Common myeloid progenitor, CD34-positive (primary cell): ENCODE data around the gene TACR2.

Source experiments
- CTCF ChIA-PET: fragments of 350-600 bp; sonication (Branson Sonifier 250); formaldehyde crosslinking; loops from one replicate; lab custom pipeline; 2021; ENCODE audit warnings: antibody characterized with exemption; lab: Charles Lee
- POLR2A ChIA-PET: fragments of 350-600 bp; sonication (Branson Sonifier 250); formaldehyde crosslinking; loops from one replicate; lab custom pipeline; 2021; ENCODE audit warnings: antibody characterized with exemption; lab: Charles Lee
- DNase-seq, 3 donors: peaks; one replicate each; pipeline versions ENCODE4 v3.0.0 to v3.0.0-alpha.2; 2013
- H3K27ac ChIP-seq, 2 experiments: 1 replicate in 1 of 2; 2 replicates in 1 of 2; pipeline ENCODE4 v1.7.0; 2013; ENCODE audit warnings: inconsistent platforms in 2 of 2, low read length in 2 of 2, mild to moderate bottlenecking in 2 of 2, low read depth in 1 of 2, moderate library complexity in 1 of 2; ENCODE audit not compliant: severe bottlenecking in 2 of 2, insufficient read depth in 1 of 2, poor library complexity in 1 of 2
- H3K27me3 ChIP-seq, 5 experiments: replicated peaks in 2 of 5; 1 replicate in 3 of 5; 2 replicates in 2 of 5; pipeline versions ENCODE4 v1.6.1 to v1.7.0; 2013; ENCODE audit warnings: low read length in 4 of 5, mild to moderate bottlenecking in 2 of 5, moderate library complexity in 2 of 5, inconsistent platforms in 1 of 5; ENCODE audit not compliant: insufficient read depth in 5 of 5, control insufficient read depth in 4 of 5
- H3K36me3 ChIP-seq, 4 experiments: 1 replicate in 2 of 4; 2 replicates in 2 of 4; pipeline versions ENCODE4 v1.6.1 to v1.7.0; 2013; ENCODE audit warnings: low read length in 3 of 4, control low read depth in 1 of 4, mild to moderate bottlenecking in 1 of 4; ENCODE audit not compliant: control insufficient read depth in 4 of 4, insufficient read depth in 4 of 4
- H3K4me1 ChIP-seq, 4 experiments: 1 replicate in 3 of 4; 2 replicates in 1 of 4; pipeline versions ENCODE4 v1.6.1 to v1.7.1; 2013; ENCODE audit warnings: low read length in 3 of 4, mild to moderate bottlenecking in 3 of 4, control low read depth in 1 of 4, inconsistent platforms in 1 of 4, moderate library complexity in 1 of 4; ENCODE audit not compliant: control insufficient read depth in 4 of 4, insufficient read depth in 4 of 4; ENCODE audit errors: control extremely low read depth in 1 of 4
- H3K4me3 ChIP-seq, 7 experiments: 1 replicate in 4 of 7; 2 replicates in 3 of 7; pipeline versions ENCODE4 v1.5.1 to v1.7.0; 2013; ENCODE audit warnings: mild to moderate bottlenecking in 7 of 7, low read length in 6 of 7, moderate library complexity in 6 of 7, inconsistent platforms in 2 of 7, low read depth in 2 of 7, control low read depth in 1 of 7; ENCODE audit not compliant: insufficient read depth in 4 of 7, control insufficient read depth in 1 of 7; ENCODE audit errors: extremely low read depth in 1 of 7
- H3K9me3 ChIP-seq, 5 experiments: 1 replicate in 4 of 5; 2 replicates in 1 of 5; pipeline versions ENCODE4 v1.6.1 to v1.7.1; 2013; ENCODE audit warnings: low read length in 4 of 5, mild to moderate bottlenecking in 2 of 5, inconsistent platforms in 1 of 5, low read depth in 1 of 5, moderate library complexity in 1 of 5; ENCODE audit not compliant: control insufficient read depth in 4 of 5, insufficient read depth in 2 of 5; ENCODE audit errors: control extremely low read depth in 1 of 5
- whole genome bisulfite sequencing: methylation state at CpG from one replicate; pipeline ENCODE4 v1.1.5; 2013; ENCODE audit not compliant: insufficient coverage; 5-methylcytosine and 5-hydroxymethylcytosine counted together

The TACR2 gene

GRCh38 chr10:69398466-69398865 lies 18.3 kb downstream of the TACR2 start:
- H3K27ac ChIP-seq: no peak overlapping the region
- H3K4me3 ChIP-seq: no peak overlapping the region
- no peaks in the 10 kb centered on the region for H3K9me3 ChIP-seq
- WGBS: over 99% methylated on average over 15 of the region's 16 CpGs
- no peaks in the 10 kb centered on the region for H3K4me1 ChIP-seq
- H3K36me3 ChIP-seq: peaks cover 2 to 63% (median 41%) of the 10 kb centered on the region in 4 experiments
- ChIA-PET CTCF (interaction anchor here (0.8 to 2.0 kb wide), 4 partner anchors 9 to 244 kb away, joined by 3 to 5 read pairs (median 4); no protein-coding TSS in a partner anchor), POLR2A (interaction anchor here (1.3 kb wide), 1 partner anchor 9 kb away, joined by 6 read pairs; no protein-coding TSS in a partner anchor)
- no peak for DNase-seq
- H3K27me3 ChIP-seq: no peaks in the 10 kb centered on the region

GRCh38 chr10:69397972-69398371 lies 18.7 kb downstream of the TACR2 start:
- Histone ChIP-seq H3K4me3 (no peak overlapping the region), H3K36me3 (peaks cover 2 to 61% (median 39%) of the 10 kb centered on the region in 4 experiments), H3K27me3 (no peaks in the 10 kb centered on the region), H3K27ac (no peak overlapping the region), H3K9me3 (no peaks in the 10 kb centered on the region), H3K4me1 (no peaks in the 10 kb centered on the region)
- ChIA-PET CTCF (interaction anchor here (0.8 to 2.0 kb wide), 4 partner anchors 9 to 181 kb away, joined by 3 to 5 read pairs (median 4); no protein-coding TSS in a partner anchor), POLR2A (interaction anchor here (0.5 to 1.3 kb wide), 2 partner anchors 8 to 800 kb away, joined by 3 to 6 read pairs; no protein-coding TSS in a partner anchor)
- WGBS: no CpG with 5 or more reads among the region's 1 CpG
- no peak for DNase-seq

GRCh38 chr10:69394020-69394419 lies 22.7 kb downstream of the TACR2 start:
- Histone ChIP-seq H3K4me3 (no peak overlapping the region), H3K27me3 (no peaks in the 10 kb centered on the region), H3K9me3 (no peaks in the 10 kb centered on the region), H3K36me3 (peaks cover 2 to 54% (median 34%) of the 10 kb centered on the region in 4 experiments), H3K4me1 (peaks cover 0 to 18% (median 18%) of the 10 kb centered on the region in 4 experiments), H3K27ac (no peak overlapping the region)
- CTCF ChIA-PET: interaction anchor here (0.9 to 9.4 kb wide), 4 partner anchors 14 to 388 kb away, joined by 3 to 209 read pairs (median 18); no protein-coding TSS in a partner anchor
- DNase-seq: no peak
- POLR2A ChIA-PET: no interaction called here
- 86% methylated on average over 1 of the region's 1 CpG for WGBS

- DNase-seq: peak; percentile 78 to 90 (median 84)
- ChIA-PET POLR2A (no interaction called here), CTCF (interaction anchor here (0.9 to 9.4 kb wide), 22 partner anchors 10 to 387 kb away, joined by 3 to 209 read pairs (median 4); no protein-coding TSS in a partner anchor)
- Histone ChIP-seq H3K27ac (no peak overlapping the region), H3K9me3 (no peaks in the 10 kb centered on the region), H3K36me3 (peaks cover 5 to 57% (median 40%) of the 10 kb centered on the region in 4 experiments), H3K4me3 (no peak overlapping the region), H3K27me3 (no peaks in the 10 kb centered on the region), H3K4me1 (peaks cover 0 to 18% (median 18%) of the 10 kb centered on the region in 4 experiments)
- WGBS: 2% methylated on average over 6 of the region's 7 CpGs
These were observed 24.2 kb downstream of the TACR2 start for GRCh38 chr10:69392481-69393000.

- no peaks in the 10 kb centered on the region for H3K27me3 ChIP-seq
- H3K27ac ChIP-seq: no peak overlapping the region
- H3K4me3 ChIP-seq: no peak overlapping the region
- no peak for DNase-seq
- WGBS: 100% methylated on average over 4 of the region's 6 CpGs
- H3K4me1 ChIP-seq: peaks cover 0 to 18% (median 18%) of the 10 kb centered on the region in 4 experiments
- no peaks in the 10 kb centered on the region for H3K9me3 ChIP-seq
- CTCF ChIA-PET: interaction anchor here (0.7 to 9.4 kb wide), 10 partner anchors 8 to 192 kb away, joined by 3 to 209 read pairs (median 4); no protein-coding TSS in a partner anchor
- POLR2A ChIA-PET: no interaction called here
- peaks cover 6 to 50% (median 44%) of the 10 kb centered on the region in 4 experiments for H3K36me3 ChIP-seq
These were observed 25.6 kb downstream of the TACR2 start for GRCh38 chr10:69391158-69391557.

- H3K27me3 ChIP-seq: no peaks in the 10 kb centered on the region
- peaks cover 11 to 59% (median 50%) of the 10 kb centered on the region in 4 experiments for H3K36me3 ChIP-seq
- POLR2A ChIA-PET: interaction anchor here (0.7 to 1.2 kb wide), 2 partner anchors 9 to 113 kb away, joined by 3 to 6 read pairs; no protein-coding TSS in a partner anchor
- 66% methylated on average over 8 of the region's 8 CpGs for WGBS
- no peak overlapping the region for H3K4me3 ChIP-seq
- peaks cover 0 to 18% (median 18%) of the 10 kb centered on the region in 4 experiments for H3K4me1 ChIP-seq
- DNase-seq: peak; percentile 29 to 65 (median 64)
- H3K9me3 ChIP-seq: no peaks in the 10 kb centered on the region
- H3K27ac ChIP-seq: peak overlapping the region in 1 of 2 experiments; percentile 39
- CTCF ChIA-PET: interaction anchor here (0.6 to 9.4 kb wide), 13 partner anchors 14 to 384 kb away, joined by 3 to 209 read pairs (median 4); no protein-coding TSS in a partner anchor
These were observed 26.8 kb downstream of the TACR2 start for GRCh38 chr10:69389827-69390490.
